Lower lobe of right lung (tissue), 2 donors: Measurements from ENCODE around the gene TRIM8. TPM values are rescaled to one million over a fixed set of nuclear protein-coding genes. Genes with fewer than 3 reads are reported as not detected.

Experiments
- ATAC-seq, 2 donors: fragments of 200-7000 bp; cut with Tn5 transposase; one replicate each; pipeline ENCODE4 v1.9.1; 2020 to 2022; ENCODE audit warnings: mild to moderate bottlenecking in 2 of 2, moderate library complexity in 2 of 2
- DNase-seq: peaks from one replicate; pipeline ENCODE4 v3.0.0-alpha.2; 2020
- H3K27ac ChIP-seq: fragments of 200-600 bp; one replicate; pipeline ENCODE4 v1.8.0; 2022
- H3K27me3 ChIP-seq: fragments of 200-600 bp; one replicate; pipeline ENCODE4 v1.8.0; 2022; ENCODE audit warnings: low read depth
- H3K36me3 ChIP-seq: fragments of 200-600 bp; one replicate; pipeline ENCODE4 v1.8.0; 2022; ENCODE audit warnings: mild to moderate bottlenecking
- H3K4me1 ChIP-seq: fragments of 200-600 bp; one replicate; pipeline ENCODE4 v1.8.0; 2022
- H3K4me3 ChIP-seq: fragments of 200-600 bp; one replicate; pipeline ENCODE4 v1.8.0; 2022; ENCODE audit warnings: mild to moderate bottlenecking
- H3K9me3 ChIP-seq: fragments of 200-600 bp; one replicate; pipeline ENCODE4 v1.8.0; 2022
- intact Hi-C: fragments of 100-400 bp; cut with DNase I; formaldehyde crosslinking; loops from one replicate; pipeline ENCODE4 v1.11.0; 2022
- total RNA-seq: library from RNA; stranded (reverse); fragmentation: NEBNext Ultra II Directional; extraction: Animal tissue kit (Norgen Biotek cat#: 25700); gene quantifications from one replicate; pipeline ENCODE4 v1.2.1, GENCODE V29; 2021
- TF ChIP-seq, protein P1 (sequence below): fragments of 200-600 bp; IDR thresholded peaks from one replicate; pipeline ENCODE4 v1.8.0; 2022; ENCODE audit warnings: antibody characterized with exemption, mild to moderate bottlenecking
- donor health status: DM: no; HTN: yes; CAD: no; lungs with severe emphysema.

TRIM8 gene
- total RNA-seq, 1 donor from 2014 or later, result 142 TPM

DNA sequence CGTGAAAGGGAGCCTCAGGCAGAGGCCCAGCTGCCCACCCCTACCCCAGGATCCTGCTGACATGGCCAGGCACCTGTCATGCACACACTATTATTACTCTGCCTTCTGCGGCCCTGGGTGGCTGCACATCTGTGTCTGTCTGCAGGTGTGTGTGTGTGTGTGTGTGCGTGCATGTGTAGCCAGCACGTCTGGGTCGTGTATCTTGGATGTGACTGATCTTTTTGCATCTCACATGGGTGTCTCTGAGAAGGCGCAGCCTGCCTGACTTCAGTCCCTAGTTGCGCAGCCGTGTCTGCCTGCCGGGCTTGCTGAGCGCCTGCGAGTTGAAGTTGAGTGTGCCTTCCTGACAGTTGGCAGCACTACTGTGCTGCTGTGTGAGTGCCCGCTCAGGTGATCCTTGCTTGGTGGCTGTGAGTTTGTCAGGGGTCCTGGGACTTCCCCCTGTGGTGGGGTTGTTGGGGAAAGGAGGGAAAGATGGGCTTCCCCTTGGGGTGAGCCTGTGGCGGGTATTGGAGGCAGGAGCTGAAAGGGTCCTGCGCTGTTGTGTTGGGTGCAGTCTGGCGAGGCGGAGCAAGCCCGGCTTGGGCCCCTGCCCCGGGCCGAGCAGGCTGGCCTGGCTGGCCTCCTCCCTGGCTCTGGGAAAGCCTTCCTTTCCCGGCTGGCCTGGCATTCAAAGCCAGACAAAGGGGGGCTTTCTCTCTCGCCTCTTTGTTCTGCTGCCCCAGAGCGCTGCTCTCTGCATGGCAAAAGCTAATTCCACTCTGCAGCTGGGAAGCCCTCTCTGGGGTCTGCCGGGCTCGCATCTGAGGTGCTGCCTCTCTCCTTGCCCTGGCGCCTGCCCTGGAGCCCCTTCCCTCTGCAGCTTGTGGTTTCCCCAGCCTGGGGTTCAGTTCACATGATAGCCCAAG, 4.9 kb downstream of the TRIM8 start:
- ATAC-seq (no peak), DNase-seq (peak; percentile 73)
- Histone ChIP-seq H3K27me3 (no peaks in the 10 kb centered on the region), H3K9me3 (no peaks in the 10 kb centered on the region), H3K4me1 (peaks cover 79% of the 10 kb centered on the region), H3K4me3 (peak overlapping the region; percentile 91), H3K27ac (peak overlapping the region; percentile 99), H3K36me3 (peaks cover 41% of the 10 kb centered on the region)
- intact Hi-C loops, result no loop called here
- TF ChIP-seq, protein P1, sequence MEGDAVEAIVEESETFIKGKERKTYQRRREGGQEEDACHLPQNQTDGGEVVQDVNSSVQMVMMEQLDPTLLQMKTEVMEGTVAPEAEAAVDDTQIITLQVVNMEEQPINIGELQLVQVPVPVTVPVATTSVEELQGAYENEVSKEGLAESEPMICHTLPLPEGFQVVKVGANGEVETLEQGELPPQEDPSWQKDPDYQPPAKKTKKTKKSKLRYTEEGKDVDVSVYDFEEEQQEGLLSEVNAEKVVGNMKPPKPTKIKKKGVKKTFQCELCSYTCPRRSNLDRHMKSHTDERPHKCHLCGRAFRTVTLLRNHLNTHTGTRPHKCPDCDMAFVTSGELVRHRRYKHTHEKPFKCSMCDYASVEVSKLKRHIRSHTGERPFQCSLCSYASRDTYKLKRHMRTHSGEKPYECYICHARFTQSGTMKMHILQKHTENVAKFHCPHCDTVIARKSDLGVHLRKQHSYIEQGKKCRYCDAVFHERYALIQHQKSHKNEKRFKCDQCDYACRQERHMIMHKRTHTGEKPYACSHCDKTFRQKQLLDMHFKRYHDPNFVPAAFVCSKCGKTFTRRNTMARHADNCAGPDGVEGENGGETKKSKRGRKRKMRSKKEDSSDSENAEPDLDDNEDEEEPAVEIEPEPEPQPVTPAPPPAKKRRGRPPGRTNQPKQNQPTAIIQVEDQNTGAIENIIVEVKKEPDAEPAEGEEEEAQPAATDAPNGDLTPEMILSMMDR, result no peak

DNA sequence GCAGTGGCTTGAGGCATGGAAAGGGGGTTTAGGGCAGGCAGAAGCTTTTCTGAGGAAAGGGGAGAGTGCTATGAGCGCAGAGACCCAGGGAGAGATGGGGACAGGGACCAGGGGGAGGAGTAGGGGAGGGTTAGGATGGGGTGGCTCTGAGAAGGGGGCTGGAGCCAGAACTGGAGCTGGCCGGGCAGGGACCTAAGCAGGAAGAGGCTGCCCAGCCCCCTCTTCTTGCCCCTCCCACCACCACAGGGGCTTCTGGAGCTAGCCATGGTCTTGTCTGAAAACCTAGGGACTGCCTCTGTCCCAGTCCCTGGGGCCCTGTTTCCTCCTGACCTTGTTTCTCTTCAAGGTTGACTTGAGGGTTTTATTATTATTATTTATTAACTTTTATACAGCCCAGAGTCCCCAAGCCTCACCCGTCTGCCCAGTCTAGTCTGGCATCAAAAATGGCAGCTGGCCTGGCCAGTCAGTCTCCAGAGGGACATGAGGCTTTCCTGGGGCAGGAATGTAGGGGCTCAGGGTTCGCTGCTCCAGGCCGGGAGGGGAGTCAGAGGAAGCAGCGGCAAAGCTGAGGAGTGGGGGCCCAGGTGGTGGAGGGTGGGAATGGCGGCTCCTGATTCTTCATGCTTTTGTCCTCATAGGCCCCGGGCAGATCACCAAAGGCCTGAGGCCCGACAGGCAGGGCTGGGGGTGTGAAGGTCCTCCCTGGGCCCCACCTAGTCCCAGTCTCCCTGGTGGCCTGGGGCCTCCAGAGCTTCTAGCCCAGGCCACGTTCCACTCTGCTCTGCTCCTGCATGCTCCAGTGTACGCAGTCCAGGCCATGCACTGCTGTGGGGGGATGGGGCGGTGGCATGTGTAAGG, 5.7 kb downstream of the TRIM8 start:
- DNase-seq, result no peak
- Histone ChIP-seq H3K36me3 (peaks cover 50% of the 10 kb centered on the region), H3K4me3 (peak overlapping the region; percentile 91), H3K4me1 (peaks cover 87% of the 10 kb centered on the region), H3K27ac (peak overlapping the region; percentile 99), H3K9me3 (no peaks in the 10 kb centered on the region), H3K27me3 (no peaks in the 10 kb centered on the region)
- TF ChIP-seq, protein P1, result no peak
- intact Hi-C loops, result no loop called here
- ATAC-seq, result no peak

DNA sequence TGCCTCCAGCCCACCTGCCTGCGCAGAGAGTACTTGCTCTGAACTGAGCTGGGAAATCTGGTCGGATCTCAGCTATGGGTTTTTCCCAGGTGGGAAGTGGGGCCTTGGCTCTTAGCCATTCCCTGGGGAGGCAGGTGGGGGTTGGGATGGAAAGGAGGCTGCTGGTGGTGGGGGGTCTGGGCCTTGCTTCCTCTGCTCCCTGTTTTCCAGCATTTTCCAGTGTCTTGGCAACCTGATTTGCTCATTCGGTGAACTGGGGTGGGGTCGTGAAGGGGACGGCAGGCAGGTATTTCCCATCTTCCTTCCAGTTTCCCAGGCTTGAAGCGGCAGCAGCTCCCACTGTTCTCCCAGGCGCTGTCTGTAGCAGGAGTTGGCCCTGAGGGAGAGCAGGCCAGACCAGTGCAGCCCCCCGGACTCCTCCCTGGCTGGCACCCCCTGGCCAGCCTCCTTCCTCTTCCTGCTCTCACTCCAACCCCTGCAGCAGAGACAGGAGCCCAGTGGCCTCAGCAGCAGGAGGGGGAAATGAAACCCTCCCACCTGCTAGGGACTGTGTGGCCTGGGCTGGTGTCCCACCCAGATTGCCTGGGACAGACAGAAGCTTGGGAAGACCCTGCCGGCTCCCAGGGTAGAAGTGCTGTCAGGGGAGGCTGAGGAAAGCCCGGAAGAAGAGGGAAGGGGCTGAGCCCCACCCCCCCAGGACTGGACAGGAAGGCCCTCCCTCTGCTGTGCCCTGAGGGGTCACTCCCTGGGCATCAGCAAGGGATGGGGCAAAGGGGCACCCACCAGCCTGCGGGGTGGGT, 6.6 kb downstream of the TRIM8 start:
- no peak for ATAC-seq
- H3K27ac ChIP-seq, result peak overlapping the region; percentile 99
- no peaks in the 10 kb centered on the region for H3K9me3 ChIP-seq
- TF ChIP-seq, protein P1, result no peak
- peaks cover 58% of the 10 kb centered on the region for H3K36me3 ChIP-seq
- peaks cover 95% of the 10 kb centered on the region for H3K4me1 ChIP-seq
- no peaks in the 10 kb centered on the region for H3K27me3 ChIP-seq
- no peak overlapping the region for H3K4me3 ChIP-seq
- DNase-seq, result no peak
- intact Hi-C loops, result no loop called here

DNA sequence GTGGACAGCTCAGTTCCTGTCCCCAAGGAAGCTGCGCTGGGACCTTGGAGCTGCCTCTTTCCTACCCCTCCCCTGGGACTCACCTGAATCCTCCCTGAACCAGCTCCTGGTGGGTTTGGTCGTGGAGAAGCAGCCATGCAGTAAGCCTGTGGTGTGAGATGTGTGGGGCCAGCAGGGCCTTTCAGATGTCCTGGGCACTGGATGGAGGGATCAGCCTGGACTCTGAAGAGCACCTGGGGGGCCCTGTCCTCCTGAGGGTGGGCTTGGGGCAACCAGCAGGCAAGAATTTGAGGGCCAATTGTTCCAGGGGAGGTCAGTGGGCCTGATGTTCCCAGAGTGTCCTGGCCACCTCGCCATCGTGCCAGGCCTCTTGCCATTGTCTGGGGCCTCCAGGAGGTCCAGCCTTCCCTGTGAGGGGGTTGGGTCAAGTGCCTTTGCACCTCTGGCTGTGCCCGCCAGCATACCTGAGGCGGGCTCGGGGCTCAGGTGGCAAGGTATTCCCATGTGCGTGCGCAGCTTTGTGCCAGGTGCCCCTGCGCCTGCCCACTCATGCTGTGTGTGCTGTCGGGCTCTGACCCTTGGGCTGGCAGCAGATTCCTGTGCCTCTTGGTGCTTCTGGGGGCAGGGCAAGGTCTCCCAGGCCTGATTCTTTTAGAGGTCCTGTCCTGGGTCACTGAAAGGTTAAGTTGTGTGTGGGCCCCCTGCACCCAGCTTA, 7.3 kb downstream of the TRIM8 start:
- no peaks in the 10 kb centered on the region for H3K27me3 ChIP-seq
- peaks cover 97% of the 10 kb centered on the region for H3K4me1 ChIP-seq
- ATAC-seq (no peak), DNase-seq (no peak)
- H3K27ac ChIP-seq, result peak overlapping the region; percentile 99
- intact Hi-C loops, result no loop called here
- TF ChIP-seq, protein P1, result no peak
- H3K4me3 ChIP-seq, result no peak overlapping the region
- H3K9me3 ChIP-seq, result no peaks in the 10 kb centered on the region
- H3K36me3 ChIP-seq, result peaks cover 66% of the 10 kb centered on the region
